Lower lobe of right lung (tissue), 2 donors: ENCODE data around the gene SORCS1. TPM values are rescaled to one million over a fixed set of nuclear protein-coding genes. Genes with fewer than 3 reads are reported as not detected.

Experiments used
- ATAC-seq, 2 donors: fragments of 200-7000 bp; cut with Tn5 transposase; one replicate each; pipeline ENCODE4 v1.9.1; 2020 to 2022; ENCODE audit warnings: mild to moderate bottlenecking in 2 of 2, moderate library complexity in 2 of 2
- DNase-seq: peaks from one replicate; pipeline ENCODE4 v3.0.0-alpha.2; 2020
- H3K27ac ChIP-seq: fragments of 200-600 bp; one replicate; pipeline ENCODE4 v1.8.0; 2022
- H3K27me3 ChIP-seq: fragments of 200-600 bp; one replicate; pipeline ENCODE4 v1.8.0; 2022; ENCODE audit warnings: low read depth
- H3K36me3 ChIP-seq: fragments of 200-600 bp; one replicate; pipeline ENCODE4 v1.8.0; 2022; ENCODE audit warnings: mild to moderate bottlenecking
- H3K4me1 ChIP-seq: fragments of 200-600 bp; one replicate; pipeline ENCODE4 v1.8.0; 2022
- H3K4me3 ChIP-seq: fragments of 200-600 bp; one replicate; pipeline ENCODE4 v1.8.0; 2022; ENCODE audit warnings: mild to moderate bottlenecking
- H3K9me3 ChIP-seq: fragments of 200-600 bp; one replicate; pipeline ENCODE4 v1.8.0; 2022
- intact Hi-C: fragments of 100-400 bp; cut with DNase I; formaldehyde crosslinking; loops from one replicate; pipeline ENCODE4 v1.11.0; 2022
- total RNA-seq: library from RNA; stranded (reverse); fragmentation: NEBNext Ultra II Directional; extraction: Animal tissue kit (Norgen Biotek cat#: 25700); gene quantifications from one replicate; pipeline ENCODE4 v1.2.1, GENCODE V29; 2021
- TF ChIP-seq, protein P1 (sequence below): fragments of 200-600 bp; IDR thresholded peaks from one replicate; pipeline ENCODE4 v1.8.0; 2022; ENCODE audit warnings: antibody characterized with exemption, mild to moderate bottlenecking
- donor health status: DM: no; HTN: yes; CAD: no; lungs with severe emphysema.

Gene SORCS1
- total RNA-seq, 1 donor from 2014 or later = 0.15 TPM

- no peak overlapping the region for H3K4me3 ChIP-seq
- intact Hi-C loops = no loop called here
- H3K27ac ChIP-seq = no peak overlapping the region
- no peaks in the 10 kb centered on the region for H3K27me3 ChIP-seq
- TF ChIP-seq, protein P1, sequence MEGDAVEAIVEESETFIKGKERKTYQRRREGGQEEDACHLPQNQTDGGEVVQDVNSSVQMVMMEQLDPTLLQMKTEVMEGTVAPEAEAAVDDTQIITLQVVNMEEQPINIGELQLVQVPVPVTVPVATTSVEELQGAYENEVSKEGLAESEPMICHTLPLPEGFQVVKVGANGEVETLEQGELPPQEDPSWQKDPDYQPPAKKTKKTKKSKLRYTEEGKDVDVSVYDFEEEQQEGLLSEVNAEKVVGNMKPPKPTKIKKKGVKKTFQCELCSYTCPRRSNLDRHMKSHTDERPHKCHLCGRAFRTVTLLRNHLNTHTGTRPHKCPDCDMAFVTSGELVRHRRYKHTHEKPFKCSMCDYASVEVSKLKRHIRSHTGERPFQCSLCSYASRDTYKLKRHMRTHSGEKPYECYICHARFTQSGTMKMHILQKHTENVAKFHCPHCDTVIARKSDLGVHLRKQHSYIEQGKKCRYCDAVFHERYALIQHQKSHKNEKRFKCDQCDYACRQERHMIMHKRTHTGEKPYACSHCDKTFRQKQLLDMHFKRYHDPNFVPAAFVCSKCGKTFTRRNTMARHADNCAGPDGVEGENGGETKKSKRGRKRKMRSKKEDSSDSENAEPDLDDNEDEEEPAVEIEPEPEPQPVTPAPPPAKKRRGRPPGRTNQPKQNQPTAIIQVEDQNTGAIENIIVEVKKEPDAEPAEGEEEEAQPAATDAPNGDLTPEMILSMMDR = no peak
- no peaks in the 10 kb centered on the region for H3K36me3 ChIP-seq
- DNase-seq = no peak
- H3K9me3 ChIP-seq = no peaks in the 10 kb centered on the region
- no peak for ATAC-seq
- H3K4me1 ChIP-seq = no peaks in the 10 kb centered on the region
These were observed 527.6 kb downstream of the SORCS1 start for GRCh38 chr10:106636766-106637491.

DNA sequence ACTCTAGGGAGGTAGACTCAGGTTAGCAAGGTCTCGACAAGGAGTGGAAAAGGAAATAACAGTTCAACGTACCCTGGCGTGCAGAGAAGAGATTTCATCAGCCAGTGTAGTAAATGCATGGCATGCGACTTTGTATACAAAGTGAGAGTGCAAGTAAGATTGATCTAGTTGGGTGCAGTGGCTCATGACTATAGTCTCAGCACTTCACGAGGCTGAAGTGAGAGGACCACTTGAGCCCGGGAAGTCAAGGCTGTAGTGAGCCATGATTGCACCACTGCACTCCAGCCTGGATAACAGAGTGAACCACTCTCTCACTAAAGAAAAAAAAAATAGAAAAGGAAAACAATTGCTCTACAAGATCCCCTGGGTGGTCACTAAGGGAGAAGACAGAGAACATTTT lies 528.6 kb downstream of the SORCS1 start:
- ATAC-seq = peak; percentile 69 to 73
- intact Hi-C loops = no loop called here
- H3K36me3 ChIP-seq = no peaks in the 10 kb centered on the region
- no peaks in the 10 kb centered on the region for H3K9me3 ChIP-seq
- no peak overlapping the region for H3K4me3 ChIP-seq
- DNase-seq = peak; percentile 51
- H3K27me3 ChIP-seq = no peaks in the 10 kb centered on the region
- TF ChIP-seq, protein P1 = no peak
- H3K4me1 ChIP-seq = no peaks in the 10 kb centered on the region
- no peak overlapping the region for H3K27ac ChIP-seq

DNA sequence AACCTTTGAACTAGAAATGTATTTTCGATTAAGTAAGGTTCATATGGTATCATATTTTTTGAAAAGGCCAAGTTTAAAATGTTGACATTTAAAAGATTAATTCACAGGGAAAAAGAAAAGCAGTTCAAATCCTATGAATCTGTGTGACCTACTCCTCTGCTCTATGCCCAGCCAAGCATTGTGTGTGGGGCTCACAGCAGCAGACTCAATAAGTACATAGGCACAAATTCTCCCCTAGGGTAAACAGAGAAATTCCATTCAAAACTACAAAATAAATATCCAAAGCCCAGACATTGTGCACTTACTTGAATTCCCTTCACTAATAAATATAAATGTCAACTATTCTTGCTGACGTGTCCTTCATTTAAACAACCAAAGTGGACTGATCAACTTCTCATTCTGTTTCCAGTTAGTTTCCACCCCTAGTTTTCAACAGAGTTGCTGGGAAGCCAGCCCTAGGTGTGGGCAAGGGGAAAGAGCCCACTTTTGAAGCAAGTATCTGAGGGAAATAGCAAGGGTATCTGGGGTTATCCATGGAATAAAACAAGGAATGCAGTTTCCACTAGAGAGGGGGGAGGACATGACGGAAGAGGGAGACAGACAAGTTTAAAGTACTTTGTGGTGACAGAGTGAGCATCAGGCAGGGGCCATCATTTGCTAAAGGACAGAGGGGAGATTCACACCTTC lies 533.3 kb downstream of the SORCS1 start:
- DNase-seq (no peak), ATAC-seq (no peak)
- Histone ChIP-seq H3K4me1 (no peaks in the 10 kb centered on the region), H3K27ac (no peak overlapping the region), H3K36me3 (no peaks in the 10 kb centered on the region), H3K27me3 (no peaks in the 10 kb centered on the region), H3K9me3 (no peaks in the 10 kb centered on the region), H3K4me3 (no peak overlapping the region)
- TF ChIP-seq, protein P1 = no peak
- intact Hi-C loops = no loop called here

DNA sequence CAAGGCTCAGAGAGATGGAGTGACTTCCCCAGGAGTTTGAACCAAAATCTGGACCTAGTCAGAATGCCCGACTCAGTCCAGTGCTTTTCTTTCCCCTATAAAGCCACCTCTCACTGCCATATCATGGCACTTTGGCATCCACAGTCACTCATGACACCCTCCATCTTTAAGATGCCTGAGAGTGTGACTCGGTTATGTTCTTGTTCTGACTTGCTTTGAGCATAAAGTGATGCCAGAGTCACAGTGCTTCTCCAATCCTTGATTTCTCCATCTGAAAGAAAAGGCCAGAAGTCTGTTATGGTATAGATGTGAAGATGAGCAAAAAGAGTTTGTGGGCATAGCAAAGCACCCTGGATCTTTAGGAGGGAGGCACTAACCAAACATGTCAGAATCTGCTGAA lies 538.1 kb downstream of the SORCS1 start:
- Histone ChIP-seq H3K4me1 (no peaks in the 10 kb centered on the region), H3K27me3 (no peaks in the 10 kb centered on the region), H3K36me3 (no peaks in the 10 kb centered on the region), H3K27ac (no peak overlapping the region), H3K4me3 (no peak overlapping the region), H3K9me3 (no peaks in the 10 kb centered on the region)
- intact Hi-C loops = no loop called here
- ATAC-seq (no peak), DNase-seq (no peak)
- TF ChIP-seq, protein P1 = no peak

GRCh38 chr10:106625751-106626150 lies 538.8 kb downstream of the SORCS1 start:
- no peak overlapping the region for H3K4me3 ChIP-seq
- no peaks in the 10 kb centered on the region for H3K9me3 ChIP-seq
- no peaks in the 10 kb centered on the region for H3K36me3 ChIP-seq
- TF ChIP-seq, protein P1 = no peak
- H3K27ac ChIP-seq = no peak overlapping the region
- H3K4me1 ChIP-seq = no peaks in the 10 kb centered on the region
- ATAC-seq (no peak), DNase-seq (no peak)
- no peaks in the 10 kb centered on the region for H3K27me3 ChIP-seq
- intact Hi-C loops = no loop called here
